Measurements from ENCODE around the gene CTNNA2. TPM values are rescaled to one million over a fixed set of nuclear protein-coding genes. Genes with fewer than 3 reads are reported as not detected.

Gene CTNNA2
- total and polyA plus RNA-seq, 8 donors = 0.08 to 0.56 (median 0.17) TPM; not detected in 2

DNA sequence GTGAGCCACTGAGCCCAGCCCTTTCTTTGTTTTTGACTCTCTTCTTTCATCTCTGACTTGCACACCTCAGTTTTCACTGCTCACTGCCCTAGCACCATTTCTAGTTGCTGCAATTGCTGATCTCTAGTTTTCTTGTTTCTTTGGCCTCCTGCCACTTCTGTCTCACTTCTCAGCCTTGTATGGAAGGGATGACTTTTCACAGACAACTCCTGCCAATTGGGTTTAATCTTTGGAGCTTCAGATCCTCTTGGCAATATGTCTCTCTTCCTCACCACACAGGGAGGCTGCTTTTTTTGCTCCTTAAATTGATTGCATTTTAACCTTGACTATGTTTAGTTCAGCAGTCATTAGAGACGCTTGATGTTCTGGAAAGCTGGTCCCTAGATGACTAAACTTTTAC lies 323.1 kb downstream of the CTNNA2 start:
- ATAC-seq (no peak), DNase-seq (no peak)
- no peaks in the 10 kb centered on the region for H3K4me1 ChIP-seq
- H3K9me3 ChIP-seq = no peaks in the 10 kb centered on the region
- intact Hi-C loops (cut with DNase I) = no loop called here
- H3K36me3 ChIP-seq = no peaks in the 10 kb centered on the region
- H3K4me3 ChIP-seq = no peak overlapping the region
- TF ChIP-seq, protein P1, sequence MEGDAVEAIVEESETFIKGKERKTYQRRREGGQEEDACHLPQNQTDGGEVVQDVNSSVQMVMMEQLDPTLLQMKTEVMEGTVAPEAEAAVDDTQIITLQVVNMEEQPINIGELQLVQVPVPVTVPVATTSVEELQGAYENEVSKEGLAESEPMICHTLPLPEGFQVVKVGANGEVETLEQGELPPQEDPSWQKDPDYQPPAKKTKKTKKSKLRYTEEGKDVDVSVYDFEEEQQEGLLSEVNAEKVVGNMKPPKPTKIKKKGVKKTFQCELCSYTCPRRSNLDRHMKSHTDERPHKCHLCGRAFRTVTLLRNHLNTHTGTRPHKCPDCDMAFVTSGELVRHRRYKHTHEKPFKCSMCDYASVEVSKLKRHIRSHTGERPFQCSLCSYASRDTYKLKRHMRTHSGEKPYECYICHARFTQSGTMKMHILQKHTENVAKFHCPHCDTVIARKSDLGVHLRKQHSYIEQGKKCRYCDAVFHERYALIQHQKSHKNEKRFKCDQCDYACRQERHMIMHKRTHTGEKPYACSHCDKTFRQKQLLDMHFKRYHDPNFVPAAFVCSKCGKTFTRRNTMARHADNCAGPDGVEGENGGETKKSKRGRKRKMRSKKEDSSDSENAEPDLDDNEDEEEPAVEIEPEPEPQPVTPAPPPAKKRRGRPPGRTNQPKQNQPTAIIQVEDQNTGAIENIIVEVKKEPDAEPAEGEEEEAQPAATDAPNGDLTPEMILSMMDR (IDR thresholded peaks at IDR 0.05) = no peak
- H3K27ac ChIP-seq = no peak overlapping the region
- no peaks in the 10 kb centered on the region for H3K27me3 ChIP-seq

DNA sequence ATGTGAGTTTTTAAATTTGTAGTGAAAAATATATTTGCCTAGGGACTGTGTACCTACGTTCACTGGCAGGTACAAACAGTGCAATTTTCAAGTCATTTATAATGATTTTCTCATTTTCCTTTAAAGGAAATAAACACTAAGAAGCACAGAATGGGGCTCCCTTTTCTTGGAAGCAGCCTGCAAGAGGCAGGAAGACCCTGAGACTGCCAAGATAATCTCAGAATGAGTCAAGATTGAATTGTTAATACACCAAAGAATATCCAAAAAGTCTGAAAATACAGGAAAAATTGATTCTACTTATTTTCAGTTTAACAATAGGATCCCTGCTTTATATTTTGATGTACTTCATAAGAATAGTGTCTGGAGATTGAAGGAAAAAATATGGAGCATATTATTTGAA lies 331.2 kb downstream of the CTNNA2 start:
- Histone ChIP-seq H3K27me3 (no peaks in the 10 kb centered on the region), H3K9me3 (no peaks in the 10 kb centered on the region), H3K4me3 (no peak overlapping the region), H3K4me1 (no peaks in the 10 kb centered on the region), H3K36me3 (no peaks in the 10 kb centered on the region), H3K27ac (no peak overlapping the region)
- DNase-seq (no peak), ATAC-seq (no peak)
- intact Hi-C loops (cut with DNase I) = no loop called here
- TF ChIP-seq, protein P1 (IDR thresholded peaks at IDR 0.05) = no peak

DNA sequence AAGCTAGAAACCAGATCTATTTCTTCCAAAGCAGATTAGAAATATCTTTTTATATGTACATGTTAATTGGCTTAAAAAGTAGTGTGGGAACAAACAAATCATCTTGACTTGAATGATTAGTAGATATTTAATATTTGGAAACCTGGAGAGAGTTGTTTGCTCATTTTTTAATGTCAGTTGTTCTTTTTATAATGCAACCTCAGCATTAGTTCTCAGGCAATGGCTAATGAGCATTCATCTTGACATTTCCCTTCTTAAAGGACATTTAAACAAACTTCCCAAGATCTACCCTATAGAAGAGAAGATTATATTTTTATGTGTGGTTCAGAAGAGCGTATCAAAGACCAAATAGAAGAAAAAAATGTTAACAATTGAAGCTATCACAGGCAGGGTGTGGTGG lies 334.0 kb downstream of the CTNNA2 start:
- no peaks in the 10 kb centered on the region for H3K36me3 ChIP-seq
- DNase-seq (no peak), ATAC-seq (no peak)
- no peaks in the 10 kb centered on the region for H3K27me3 ChIP-seq
- intact Hi-C loops (cut with DNase I) = no loop called here
- TF ChIP-seq, protein P1 (IDR thresholded peaks at IDR 0.05) = no peak
- no peaks in the 10 kb centered on the region for H3K9me3 ChIP-seq
- H3K27ac ChIP-seq = no peak overlapping the region
- no peaks in the 10 kb centered on the region for H3K4me1 ChIP-seq
- no peak overlapping the region for H3K4me3 ChIP-seq

DNA sequence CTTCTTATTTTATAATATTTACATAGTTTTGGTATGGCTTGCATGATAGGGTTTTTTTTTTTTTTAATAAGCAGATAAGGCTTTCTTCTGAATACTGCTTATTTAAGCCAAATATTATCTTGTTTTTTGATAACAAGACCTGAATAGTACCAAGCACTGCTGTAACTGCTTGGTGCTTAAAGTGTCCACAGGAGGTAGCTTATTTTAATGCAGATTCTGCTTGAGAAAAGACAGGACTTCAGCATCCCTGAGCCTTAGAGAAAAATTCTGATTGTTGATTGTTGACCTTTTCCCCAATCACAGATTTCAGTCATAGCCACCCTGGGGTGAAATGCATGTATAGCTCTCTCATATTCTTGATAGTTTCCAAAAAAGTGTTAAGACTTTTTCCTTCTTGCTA lies 336.4 kb downstream of the CTNNA2 start:
- Histone ChIP-seq H3K4me3 (no peak overlapping the region), H3K27me3 (no peaks in the 10 kb centered on the region), H3K9me3 (no peaks in the 10 kb centered on the region), H3K27ac (no peak overlapping the region), H3K4me1 (no peaks in the 10 kb centered on the region), H3K36me3 (no peaks in the 10 kb centered on the region)
- TF ChIP-seq, protein P1 (IDR thresholded peaks at IDR 0.05) = no peak
- intact Hi-C loops (cut with DNase I) = no loop called here
- DNase-seq = no peak
- no peak for ATAC-seq

DNA sequence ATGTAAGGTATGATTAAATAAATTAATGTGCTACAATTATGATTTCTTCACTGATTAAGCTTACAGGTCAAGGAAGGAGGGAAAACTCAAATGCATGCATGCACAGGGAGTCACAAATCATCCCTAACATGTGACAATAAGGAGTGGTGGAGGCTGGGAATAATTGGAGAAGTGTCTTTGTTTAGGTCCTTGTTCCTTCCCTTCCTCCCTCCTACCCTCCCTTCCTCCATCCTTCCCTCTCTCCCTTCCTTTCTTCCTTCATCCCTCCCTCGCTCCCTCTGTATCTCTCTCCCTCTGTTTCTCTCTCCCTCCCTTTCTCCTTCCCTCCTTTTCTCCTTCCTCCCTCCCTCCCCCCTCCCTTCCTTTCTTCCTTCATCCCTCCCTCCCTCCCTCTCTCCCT lies 337.1 kb downstream of the CTNNA2 start:
- H3K9me3 ChIP-seq = no peaks in the 10 kb centered on the region
- no peaks in the 10 kb centered on the region for H3K27me3 ChIP-seq
- no peak for ATAC-seq
- DNase-seq = no peak
- H3K4me1 ChIP-seq = no peaks in the 10 kb centered on the region
- H3K36me3 ChIP-seq = no peaks in the 10 kb centered on the region
- no peak overlapping the region for H3K4me3 ChIP-seq
- TF ChIP-seq, protein P1 (IDR thresholded peaks at IDR 0.05) = no peak
- H3K27ac ChIP-seq = no peak overlapping the region
- intact Hi-C loops (cut with DNase I) = no loop called here

Measured in left lung (tissue), 10 donors.